Upper lobe of left lung (tissue), 4 donors: ENCODE data around the gene TRPV3.

Source experiments
- CTCF ChIP-seq, 6 experiments: fragments of 450-650 bp in 4 of 6; fragments of 200-600 bp in 2 of 6; sonication (generic) in 2 of 6; IDR thresholded peaks; one replicate each; pipeline ENCODE4 v1.5.1; 2016 to 2019; ENCODE audit warnings: antibody characterized with exemption in 6 of 6
- EP300 ChIP-seq, 4 donors: sonication (generic); formaldehyde crosslinking; IDR thresholded peaks; one replicate each; pipeline ENCODE4 v1.5.1; 2017; ENCODE audit warnings: antibody characterized with exemption in 4 of 4, control low read depth in 2 of 4
- POLR2A ChIP-seq, 4 donors: fragments of 450-650 bp; IDR thresholded peaks; one replicate each; pipeline ENCODE4 v1.5.1; 2016 to 2017; ENCODE audit warnings: antibody characterized with exemption in 4 of 4, mild to moderate bottlenecking in 2 of 4
- POLR2AphosphoS5 ChIP-seq, 2 donors: sonication (generic); formaldehyde crosslinking; IDR thresholded peaks; one replicate each; pipeline ENCODE4 v1.5.1; 2017; ENCODE audit warnings: antibody characterized with exemption in 2 of 2

DNA sequence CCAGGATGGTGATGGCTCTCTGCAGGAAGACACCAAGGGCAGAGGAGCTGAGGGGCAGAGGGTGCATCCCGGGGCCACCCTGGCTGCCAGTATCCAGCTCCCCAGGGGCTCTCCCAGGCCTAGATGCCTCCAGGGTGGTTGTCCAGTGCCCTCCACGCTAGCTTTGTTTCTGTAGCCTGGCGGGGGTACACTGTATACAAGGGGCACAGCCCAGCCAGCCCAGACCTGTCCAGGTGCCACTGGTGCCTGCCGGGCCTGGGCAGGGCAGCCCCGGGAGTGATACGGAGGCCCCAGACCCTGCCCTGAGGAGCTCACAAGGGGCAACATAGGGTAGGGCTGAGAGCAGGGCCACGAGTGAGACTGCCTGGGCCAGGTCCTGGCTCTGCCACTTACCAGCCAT lies 14.6 kb upstream of the TRPV3 start:
- TF ChIP-seq CTCF (IDR thresholded peaks at IDR 0.05) (no peak), POLR2AphosphoS5 (IDR thresholded peaks at IDR 0.05) (no peak), POLR2A (IDR thresholded peaks at IDR 0.05) (no peak), EP300 (IDR thresholded peaks at IDR 0.05) (no peak)
